ENCODE data around the gene USP46. TPM values are rescaled to one million over a fixed set of nuclear protein-coding genes. Genes with fewer than 3 reads are reported as not detected.

Gene USP46
- total and polyA plus RNA-seq, 3 donors from 2014 or later: 22.9 to 33.9 (median 26.4) TPM

GRCh38 chr4:52628974-52629373 lies 30.1 kb downstream of the USP46 start:
- no peak for DNase-seq
- TF ChIP-seq CTCF (IDR thresholded peaks at IDR 0.05): no peak
- no peak for TF ChIP-seq POLR2A (IDR thresholded peaks at IDR 0.05)
- no peaks in the 10 kb centered on the region for H3K27me3 ChIP-seq
- no peak overlapping the region for H3K27ac ChIP-seq
- 89 to 92% methylated on average over 2 of the region's 2 CpGs for WGBS, 2 donors
- intact Hi-C loops (cut with DNase I; ENCODE audit: low total_unique reads): no loop called here
- H3K9me3 ChIP-seq: no peaks in the 10 kb centered on the region
- H3K4me3 ChIP-seq: no peak overlapping the region
- peaks cover 7% of the 10 kb centered on the region for H3K4me1 ChIP-seq
- H3K36me3 ChIP-seq (ENCODE audit: low read depth, missing control alignments): no peaks in the 10 kb centered on the region

- WGBS, 2 donors: 70 to 73% methylated on average over 4 of the region's 4 CpGs
- Histone ChIP-seq H3K4me1 (peaks cover 7% of the 10 kb centered on the region), H3K27me3 (no peaks in the 10 kb centered on the region), H3K4me3 (no peak overlapping the region), H3K36me3 (ENCODE audit: low read depth, missing control alignments) (no peaks in the 10 kb centered on the region), H3K9me3 (no peaks in the 10 kb centered on the region), H3K27ac (no peak overlapping the region)
- DNase-seq: no peak
- intact Hi-C loops (cut with DNase I; ENCODE audit: low total_unique reads): no loop called here
- TF ChIP-seq CTCF (IDR thresholded peaks at IDR 0.05) (no peak), POLR2A (IDR thresholded peaks at IDR 0.05) (no peak)
These were observed 30.6 kb downstream of the USP46 start for GRCh38 chr4:52628543-52628942.

GRCh38 chr4:52627876-52628275 lies 31.2 kb downstream of the USP46 start:
- Histone ChIP-seq H3K27ac (no peak overlapping the region), H3K36me3 (ENCODE audit: low read depth, missing control alignments) (no peaks in the 10 kb centered on the region), H3K4me1 (peaks cover 7% of the 10 kb centered on the region), H3K9me3 (no peaks in the 10 kb centered on the region), H3K27me3 (no peaks in the 10 kb centered on the region), H3K4me3 (no peak overlapping the region)
- DNase-seq: no peak
- TF ChIP-seq CTCF (IDR thresholded peaks at IDR 0.05) (no peak), POLR2A (IDR thresholded peaks at IDR 0.05) (no peak)
- 88 to 98% methylated on average over 7 of the region's 7 CpGs for WGBS, 2 donors
- intact Hi-C loops (cut with DNase I; ENCODE audit: low total_unique reads): no loop called here

GRCh38 chr4:52625216-52625615 lies 33.9 kb downstream of the USP46 start:
- TF ChIP-seq CTCF (IDR thresholded peaks at IDR 0.05) (no peak), POLR2A (IDR thresholded peaks at IDR 0.05) (no peak)
- Histone ChIP-seq H3K36me3 (ENCODE audit: low read depth, missing control alignments) (no peaks in the 10 kb centered on the region), H3K27me3 (no peaks in the 10 kb centered on the region), H3K27ac (no peak overlapping the region), H3K4me3 (no peak overlapping the region), H3K9me3 (no peaks in the 10 kb centered on the region), H3K4me1 (peaks cover 7% of the 10 kb centered on the region)
- no peak for DNase-seq
- intact Hi-C loops (cut with DNase I; ENCODE audit: low total_unique reads): no loop called here
- WGBS, 2 donors: 71 to 82% methylated on average over 1 of the region's 1 CpG

- WGBS, 2 donors: 93 to 95% methylated on average over 3 of the region's 3 CpGs
- H3K27me3 ChIP-seq: no peaks in the 10 kb centered on the region
- no peak overlapping the region for H3K27ac ChIP-seq
- intact Hi-C loops (cut with DNase I; ENCODE audit: low total_unique reads): no loop called here
- DNase-seq: no peak
- no peak overlapping the region for H3K4me3 ChIP-seq
- H3K4me1 ChIP-seq: peaks cover 13% of the 10 kb centered on the region
- H3K36me3 ChIP-seq (ENCODE audit: low read depth, missing control alignments): no peaks in the 10 kb centered on the region
- no peak for TF ChIP-seq POLR2A (IDR thresholded peaks at IDR 0.05)
- no peak for TF ChIP-seq CTCF (IDR thresholded peaks at IDR 0.05)
- no peaks in the 10 kb centered on the region for H3K9me3 ChIP-seq
These were observed 36.5 kb downstream of the USP46 start for GRCh38 chr4:52622564-52622963.
